Naive B cell (primary cell): ENCODE measurements around the gene SGSM2. TPM values are rescaled to one million over a fixed set of nuclear protein-coding genes. Genes with fewer than 3 reads are reported as not detected.
A peak's percentile ranks its signal among the peaks of the same experiment; 100 is the strongest.

Source experiments
- ATAC-seq, 2 donors: fragments of 150-1000 bp; cut with Tn5 transposase; 2 replicates each; pipeline ENCODE4 v1.10.0; 2021; ENCODE audit warnings: low read depth in 2 of 2, mild to moderate bottlenecking in 2 of 2, moderate library complexity in 2 of 2
- DNase-seq: peaks from one replicate; pipeline ENCODE4 v3.0.0; 2022
- H3K27ac Mint-ChIP-seq, 6 donors: one replicate each; pipeline ENCODE4 v1.8.0; 2020 to 2022; ENCODE audit warnings: mild to moderate bottlenecking in 6 of 6, mixed read lengths in 6 of 6, moderate library complexity in 5 of 6, inconsistent platforms in 2 of 6
- H3K27me3 Mint-ChIP-seq, 3 donors: one replicate each; pipeline ENCODE4 v1.8.0; 2021 to 2022; ENCODE audit warnings: mixed read lengths in 3 of 3, mild to moderate bottlenecking in 1 of 3
- H3K36me3 Mint-ChIP-seq, 2 donors: one replicate each; pipeline ENCODE4 v1.8.0; 2020 to 2022; ENCODE audit warnings: mixed read lengths in 2 of 2, inconsistent platforms in 1 of 2, mild to moderate bottlenecking in 1 of 2
- H3K4me1 Mint-ChIP-seq, 3 donors: one replicate each; pipeline ENCODE4 v1.8.0; 2020 to 2022; ENCODE audit warnings: mixed read lengths in 3 of 3, inconsistent platforms in 1 of 3, mild to moderate bottlenecking in 1 of 3, moderate library complexity in 1 of 3
- H3K4me3 Mint-ChIP-seq, 8 donors: one replicate each; pipeline ENCODE4 v1.8.0; 2020 to 2022; ENCODE audit warnings: mild to moderate bottlenecking in 8 of 8, mixed read lengths in 8 of 8, moderate library complexity in 8 of 8, inconsistent platforms in 2 of 8
- H3K9me3 Mint-ChIP-seq, 7 donors: one replicate each; pipeline ENCODE4 v1.8.0; 2020 to 2022; ENCODE audit warnings: mixed read lengths in 7 of 7, mild to moderate bottlenecking in 5 of 7, inconsistent platforms in 2 of 7, moderate library complexity in 1 of 7
- polyA plus RNA-seq, 6 donors: library from polyadenylated mRNA; unstranded; fragments of 300-500 nt; fragmentation: Illumina TruSeq; gene quantifications; one replicate each; pipeline ENCODE4 v1.2.3, GENCODE V29; 2021; ENCODE audit warnings: low read depth in 6 of 6

The SGSM2 gene, protein sequence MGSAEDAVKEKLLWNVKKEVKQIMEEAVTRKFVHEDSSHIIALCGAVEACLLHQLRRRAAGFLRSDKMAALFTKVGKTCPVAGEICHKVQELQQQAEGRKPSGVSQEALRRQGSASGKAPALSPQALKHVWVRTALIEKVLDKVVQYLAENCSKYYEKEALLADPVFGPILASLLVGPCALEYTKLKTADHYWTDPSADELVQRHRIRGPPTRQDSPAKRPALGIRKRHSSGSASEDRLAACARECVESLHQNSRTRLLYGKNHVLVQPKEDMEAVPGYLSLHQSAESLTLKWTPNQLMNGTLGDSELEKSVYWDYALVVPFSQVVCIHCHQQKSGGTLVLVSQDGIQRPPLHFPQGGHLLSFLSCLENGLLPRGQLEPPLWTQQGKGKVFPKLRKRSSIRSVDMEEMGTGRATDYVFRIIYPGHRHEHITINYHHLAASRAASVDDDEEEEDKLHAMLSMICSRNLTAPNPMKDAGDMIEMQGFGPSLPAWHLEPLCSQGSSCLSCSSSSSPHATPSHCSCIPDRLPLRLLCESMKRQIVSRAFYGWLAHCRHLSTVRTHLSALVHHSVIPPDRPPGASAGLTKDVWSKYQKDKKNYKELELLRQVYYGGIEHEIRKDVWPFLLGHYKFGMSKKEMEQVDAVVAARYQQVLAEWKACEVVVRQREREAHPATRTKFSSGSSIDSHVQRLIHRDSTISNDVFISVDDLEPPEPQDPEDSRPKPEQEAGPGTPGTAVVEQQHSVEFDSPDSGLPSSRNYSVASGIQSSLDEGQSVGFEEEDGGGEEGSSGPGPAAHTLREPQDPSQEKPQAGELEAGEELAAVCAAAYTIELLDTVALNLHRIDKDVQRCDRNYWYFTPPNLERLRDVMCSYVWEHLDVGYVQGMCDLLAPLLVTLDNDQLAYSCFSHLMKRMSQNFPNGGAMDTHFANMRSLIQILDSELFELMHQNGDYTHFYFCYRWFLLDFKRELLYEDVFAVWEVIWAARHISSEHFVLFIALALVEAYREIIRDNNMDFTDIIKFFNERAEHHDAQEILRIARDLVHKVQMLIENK
- polyA plus RNA-seq: 10 to 100 TPM in 1 of 6 donors, 1 to 10 TPM in 5; 2.8 to 14.3 (median 4.4) TPM

DNA sequence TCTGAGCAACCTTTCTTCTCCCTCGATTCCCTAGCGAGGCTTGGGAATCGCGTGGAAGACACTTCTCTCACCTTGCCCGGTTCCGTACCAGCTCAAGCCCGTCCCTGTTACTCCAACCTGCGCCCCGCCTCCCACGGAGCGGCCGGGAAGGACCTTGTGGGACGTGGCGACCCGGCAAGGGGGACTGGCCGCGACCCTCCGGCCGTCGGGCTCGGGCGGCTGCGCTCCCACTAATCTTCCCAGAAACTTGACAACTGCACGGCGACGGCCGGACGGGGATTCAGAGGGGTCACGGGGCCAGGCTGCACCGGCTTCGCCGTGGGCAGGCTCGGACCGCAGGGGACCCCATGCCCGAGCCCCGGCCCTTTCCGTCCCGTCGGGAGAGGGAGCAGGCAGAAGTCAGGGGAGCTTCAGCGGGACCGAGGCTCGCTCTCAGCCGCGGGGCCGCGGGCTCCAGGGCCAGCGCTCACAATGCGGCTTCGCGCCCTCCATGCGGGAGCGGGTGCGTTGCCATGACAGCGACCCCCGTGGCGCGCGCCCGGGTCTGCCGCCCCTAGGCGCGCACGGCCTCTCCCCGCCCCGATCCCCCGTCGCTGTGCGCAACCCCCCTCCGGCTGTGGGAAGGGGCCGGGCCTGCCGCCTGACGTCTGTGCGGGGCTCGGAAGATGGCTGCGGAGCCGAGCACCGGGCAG lies at the start of gene SGSM2:
TSS of gene SGSM2 (plus strand) at position 650 of the 692 bp plus-strand sequence. CDS start 188 bp downstream, outside the sequence.
- Mint-ChIP-seq H3K9me3 (no peaks in the 10 kb centered on the region), H3K4me1 (peaks cover 22 to 28% (median 23%) of the 10 kb centered on the region in 3 donors), H3K27me3 (no peaks in the 10 kb centered on the region), H3K36me3 (peaks cover 0 to 8% of the 10 kb centered on the region in 2 donors), H3K4me3 (peak within 1 kb of the TSS; percentile 91 to 99 (median 98)), H3K27ac (peak within 1 kb of the TSS; percentile 26 to 97 (median 94))
- DNase-seq: peak; percentile 64
- ATAC-seq: peak; percentile 62 to 67

DNA sequence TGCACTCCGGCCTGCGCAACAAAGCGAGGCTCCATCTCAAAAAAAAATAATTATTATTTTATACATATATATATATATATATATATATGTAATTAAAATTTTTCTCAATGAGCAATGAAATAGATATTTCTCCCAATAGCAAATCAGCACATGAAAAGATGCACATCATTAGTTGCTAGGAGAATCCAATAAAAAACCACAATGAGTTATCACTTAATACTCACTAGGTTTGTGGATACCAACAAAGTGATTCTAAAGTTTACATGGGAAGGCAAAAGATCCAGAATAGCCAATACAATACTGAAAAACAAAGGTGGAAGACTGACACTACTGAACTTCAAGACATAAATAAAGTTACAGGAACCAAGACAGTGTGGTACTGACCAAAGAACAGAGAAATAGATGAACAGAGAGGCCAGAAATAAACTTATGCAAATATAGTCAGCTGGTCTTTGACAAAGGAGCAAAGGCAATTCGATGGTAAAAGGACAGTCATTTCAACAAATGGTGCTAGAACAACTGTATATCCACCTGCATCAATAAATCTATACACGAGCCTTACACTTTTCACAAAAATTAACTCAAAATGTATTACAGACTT lies 47.3 kb upstream of the SGSM2 start:
- DNase-seq (no peak), ATAC-seq (peak in 1 of 2 donors; percentile 27)
- peak overlapping the region in 2 of 6 donors; percentile 17 to 60 for H3K27ac Mint-ChIP-seq
- peaks cover 8 to 17% (median 11%) of the 10 kb centered on the region in 3 donors for H3K4me1 Mint-ChIP-seq
- no peak overlapping the region for H3K4me3 Mint-ChIP-seq
- peaks cover 36 to 39% of the 10 kb centered on the region in 2 donors for H3K36me3 Mint-ChIP-seq
- no peaks in the 10 kb centered on the region for H3K27me3 Mint-ChIP-seq
- H3K9me3 Mint-ChIP-seq: peaks cover 0 to 2% (median 0%) of the 10 kb centered on the region in 7 donors

DNA sequence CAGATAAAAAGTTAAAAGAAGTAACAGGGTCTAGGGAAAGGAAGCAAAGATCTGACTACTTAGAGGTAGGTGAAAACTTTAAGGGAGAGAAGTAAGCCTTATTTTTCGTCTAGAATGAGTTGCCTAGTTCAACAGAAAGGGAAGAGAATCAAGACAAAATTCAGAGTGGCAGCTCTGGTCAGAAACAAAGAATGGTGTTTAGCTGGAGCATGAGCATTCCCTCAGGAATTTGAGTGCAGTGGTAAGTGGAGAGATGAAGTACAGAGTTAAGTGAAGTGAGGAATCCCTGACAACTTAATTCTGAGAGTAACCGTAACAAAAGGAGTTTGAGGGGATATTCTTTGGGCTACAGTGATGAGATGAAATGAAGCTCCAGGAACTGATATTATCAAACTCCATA lies 45.2 kb upstream of the SGSM2 start:
- Mint-ChIP-seq H3K36me3 (peaks cover 45 to 48% of the 10 kb centered on the region in 2 donors), H3K4me1 (peaks cover 13 to 29% (median 24%) of the 10 kb centered on the region in 3 donors), H3K27me3 (no peaks in the 10 kb centered on the region), H3K4me3 (no peak overlapping the region), H3K27ac (peak overlapping the region in 2 of 6 donors; percentile 6 to 29), H3K9me3 (peaks cover 0 to 2% (median 0%) of the 10 kb centered on the region in 7 donors)
- DNase-seq (no peak), ATAC-seq (no peak)

DNA sequence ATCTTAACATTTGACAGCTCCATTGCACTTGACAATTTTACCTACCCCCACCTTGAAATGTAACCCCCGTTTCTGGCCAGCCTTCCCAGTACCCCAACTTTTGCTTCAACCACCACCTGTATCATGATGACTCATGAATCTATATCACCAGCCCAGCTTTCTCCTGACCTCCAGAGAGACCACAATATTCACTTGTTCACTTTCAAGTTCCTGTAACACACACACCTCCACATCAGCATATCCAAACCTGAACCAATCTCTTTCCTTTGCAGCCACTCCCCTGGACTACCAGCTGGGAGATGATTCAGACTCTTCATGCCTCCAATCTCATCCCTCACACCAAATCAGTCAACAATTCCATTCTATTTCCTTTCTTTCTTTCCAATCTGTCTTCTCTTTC lies 41.7 kb upstream of the SGSM2 start:
- no peaks in the 10 kb centered on the region for H3K27me3 Mint-ChIP-seq
- no peak overlapping the region for H3K27ac Mint-ChIP-seq
- H3K9me3 Mint-ChIP-seq: peaks cover 0 to 2% (median 0%) of the 10 kb centered on the region in 7 donors
- DNase-seq: no peak
- no peak overlapping the region for H3K4me3 Mint-ChIP-seq
- peaks cover 35 to 48% of the 10 kb centered on the region in 2 donors for H3K36me3 Mint-ChIP-seq
- peaks cover 6 to 29% (median 23%) of the 10 kb centered on the region in 3 donors for H3K4me1 Mint-ChIP-seq
- ATAC-seq: no peak

DNA sequence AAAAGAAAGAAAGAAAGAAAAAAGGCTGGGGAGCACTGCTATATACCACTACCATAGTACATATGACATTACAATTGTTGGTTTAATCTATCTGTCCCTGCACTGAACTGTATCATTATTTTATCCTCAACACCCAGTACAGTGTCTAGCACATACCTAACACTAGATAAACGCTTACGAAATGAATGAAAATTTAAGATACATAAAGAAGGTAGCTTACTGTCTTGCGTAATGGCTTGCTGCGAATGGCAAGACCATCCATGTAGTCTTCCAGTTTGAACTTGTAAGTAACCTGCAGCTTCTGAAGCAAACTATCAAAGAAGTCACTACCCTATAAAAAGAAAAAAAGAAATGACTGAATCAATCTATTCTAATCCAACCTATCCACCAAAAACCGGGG lies 40.3 kb upstream of the SGSM2 start:
- H3K27me3 Mint-ChIP-seq: no peaks in the 10 kb centered on the region
- H3K36me3 Mint-ChIP-seq: peaks cover 24 to 33% of the 10 kb centered on the region in 2 donors
- H3K27ac Mint-ChIP-seq: no peak overlapping the region
- H3K9me3 Mint-ChIP-seq: no peaks in the 10 kb centered on the region
- H3K4me1 Mint-ChIP-seq: peaks cover 13 to 37% (median 20%) of the 10 kb centered on the region in 3 donors
- DNase-seq (no peak), ATAC-seq (no peak)
- H3K4me3 Mint-ChIP-seq: peak overlapping the region in 1 of 8 donors; percentile 8

DNA sequence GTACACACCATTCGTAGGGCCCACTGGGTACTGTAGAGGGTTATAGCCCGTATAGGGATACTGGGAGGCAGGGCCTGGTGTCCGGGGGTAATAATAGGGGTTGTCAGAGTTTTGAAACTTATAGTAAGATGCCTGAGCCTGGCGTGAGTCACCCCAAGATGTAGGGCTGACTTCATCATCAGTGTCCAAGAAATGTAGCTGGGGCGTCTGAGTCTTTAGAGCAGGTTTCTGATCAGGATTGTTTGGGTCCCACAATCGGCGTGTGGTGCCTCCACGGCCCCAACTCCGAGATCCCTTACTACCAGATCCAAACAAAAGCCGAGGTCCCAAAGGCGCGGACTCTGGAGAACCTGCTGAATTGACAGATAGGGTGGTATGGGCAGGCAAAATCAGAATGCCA lies 38.2 kb upstream of the SGSM2 start:
- no peak overlapping the region for H3K4me3 Mint-ChIP-seq
- no peaks in the 10 kb centered on the region for H3K27me3 Mint-ChIP-seq
- DNase-seq (no peak), ATAC-seq (no peak)
- H3K36me3 Mint-ChIP-seq: peaks cover 16 to 29% of the 10 kb centered on the region in 2 donors
- H3K4me1 Mint-ChIP-seq: peaks cover 21 to 33% (median 24%) of the 10 kb centered on the region in 3 donors
- H3K27ac Mint-ChIP-seq: no peak overlapping the region
- no peaks in the 10 kb centered on the region for H3K9me3 Mint-ChIP-seq

DNA sequence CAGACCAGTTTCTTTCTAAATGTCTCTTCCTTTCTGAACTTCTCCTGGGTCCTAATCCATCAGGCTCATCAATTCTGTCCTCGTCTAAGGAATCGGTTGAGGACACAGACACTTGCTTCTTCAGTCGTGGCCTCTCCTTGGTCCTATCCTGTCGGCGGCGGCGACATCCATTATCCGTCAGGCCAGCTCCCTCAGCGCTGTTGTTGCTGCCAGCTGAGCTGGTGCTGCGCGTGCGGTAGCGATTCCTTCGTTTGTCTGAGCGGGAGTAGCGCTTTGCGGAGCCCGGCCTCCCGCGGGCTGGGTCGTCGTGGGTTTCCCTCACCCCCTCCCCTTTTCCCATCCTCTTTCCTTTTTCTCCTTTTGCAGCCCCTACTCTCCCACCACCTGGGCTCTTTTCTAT lies 37.5 kb upstream of the SGSM2 start:
- DNase-seq (no peak), ATAC-seq (no peak)
- H3K9me3 Mint-ChIP-seq: no peaks in the 10 kb centered on the region
- no peak overlapping the region for H3K27ac Mint-ChIP-seq
- H3K4me1 Mint-ChIP-seq: peaks cover 23 to 27% (median 25%) of the 10 kb centered on the region in 3 donors
- peak overlapping the region in 1 of 8 donors; percentile 92 for H3K4me3 Mint-ChIP-seq
- H3K27me3 Mint-ChIP-seq: no peaks in the 10 kb centered on the region
- H3K36me3 Mint-ChIP-seq: peaks cover 11 to 29% of the 10 kb centered on the region in 2 donors

DNA sequence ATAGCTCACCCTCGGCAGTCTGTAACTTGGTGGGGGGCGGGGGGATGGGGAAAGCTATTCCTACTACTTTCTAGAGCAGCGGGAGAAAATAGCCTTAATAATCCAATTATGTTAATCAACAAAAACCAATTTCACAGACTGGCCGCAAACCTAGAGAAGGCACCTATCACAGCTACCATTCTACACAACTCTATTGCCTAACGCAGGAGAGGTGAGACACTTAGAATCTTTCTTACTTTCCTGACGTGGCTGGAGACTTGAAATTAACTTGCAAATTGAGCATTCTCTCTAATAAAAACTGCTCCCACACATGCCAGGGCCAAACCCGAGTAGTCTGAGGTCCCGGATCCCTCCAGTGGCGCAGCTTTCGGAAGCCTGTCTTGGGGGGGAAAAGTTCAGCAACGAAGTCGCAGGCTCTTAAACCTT lies 34.5 kb upstream of the SGSM2 start:
- peak; percentile 1 for ATAC-seq
- peaks cover 5 to 10% of the 10 kb centered on the region in 2 donors for H3K36me3 Mint-ChIP-seq
- peaks cover 22 to 30% (median 24%) of the 10 kb centered on the region in 3 donors for H3K4me1 Mint-ChIP-seq
- peak overlapping the region; percentile 28 to 93 (median 87) for H3K27ac Mint-ChIP-seq
- H3K27me3 Mint-ChIP-seq: no peaks in the 10 kb centered on the region
- peak overlapping the region; percentile 82 to 94 (median 92) for H3K4me3 Mint-ChIP-seq
- no peaks in the 10 kb centered on the region for H3K9me3 Mint-ChIP-seq
- DNase-seq: no peak

DNA sequence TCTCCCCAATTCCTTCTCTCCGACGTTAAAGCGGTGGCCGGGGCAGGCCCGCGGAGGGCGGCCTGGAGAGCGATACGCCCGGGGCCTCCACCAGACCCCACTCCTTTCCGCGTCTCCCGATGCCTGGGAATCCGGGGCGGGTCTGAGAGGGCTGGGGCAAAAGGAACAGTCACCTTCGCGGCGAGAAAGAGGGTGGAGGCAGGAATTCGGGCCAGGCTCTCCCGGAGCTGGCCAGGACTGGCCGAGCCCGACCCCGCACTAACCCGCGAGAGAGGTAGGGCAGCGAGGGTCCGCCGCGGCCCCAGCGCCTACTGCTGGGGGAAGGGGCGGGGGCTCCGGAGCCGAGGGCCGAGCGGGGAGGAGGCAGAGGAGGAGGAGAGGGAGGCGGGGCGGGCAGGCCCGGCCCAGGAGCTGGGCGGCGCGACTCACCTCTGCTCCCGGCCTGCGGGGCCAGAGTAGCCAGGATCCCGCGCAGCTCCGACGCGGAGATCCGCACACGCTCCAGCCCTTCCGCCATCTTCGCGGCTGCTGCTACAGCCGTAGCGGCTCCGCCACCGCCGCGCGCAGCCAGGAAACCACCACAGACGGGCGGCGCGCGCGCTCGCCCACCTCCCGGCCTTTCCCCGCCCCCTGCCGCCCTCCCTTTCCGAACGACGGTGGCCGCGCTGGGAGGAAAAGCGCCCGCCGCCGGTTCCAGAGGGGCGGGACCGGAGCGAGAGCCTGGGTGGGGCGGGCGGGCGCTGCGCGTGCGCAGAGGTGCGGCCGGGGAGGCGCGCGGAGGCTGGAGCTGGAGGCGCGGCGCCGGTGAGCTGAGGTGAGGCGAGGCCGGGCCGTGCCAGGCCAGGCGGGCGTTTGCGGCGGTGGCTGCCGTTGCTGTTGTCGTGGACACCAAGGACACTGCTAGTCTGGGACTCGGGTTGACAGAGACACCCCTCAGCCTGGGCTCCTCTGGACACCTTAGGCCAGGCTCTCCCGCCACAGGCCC lies 33.8 kb upstream of the SGSM2 start, which contains the start of the genes SMG6 and SRR:
TSS of gene SMG6 (minus strand) at position 582 of the 985 bp plus-strand sequence. CDS start at position 517, 65 bp downstream.
TSS of gene SRR (plus strand) at position 747 of the 985 bp plus-strand sequence. CDS start 11,611 bp downstream, outside the sequence.
- Mint-ChIP-seq H3K4me3 (peak within 1 kb of the TSS; percentile 82 to 94 (median 92)), H3K27me3 (no peaks in the 10 kb centered on the region), H3K36me3 (peaks cover 5 to 10% of the 10 kb centered on the region in 2 donors), H3K4me1 (peaks cover 22 to 30% (median 24%) of the 10 kb centered on the region in 3 donors), H3K27ac (peak within 1 kb of the TSS; percentile 28 to 93 (median 87)), H3K9me3 (no peaks in the 10 kb centered on the region)
- ATAC-seq: peak; percentile 84 to 88
- peak; percentile 88 for DNase-seq

DNA sequence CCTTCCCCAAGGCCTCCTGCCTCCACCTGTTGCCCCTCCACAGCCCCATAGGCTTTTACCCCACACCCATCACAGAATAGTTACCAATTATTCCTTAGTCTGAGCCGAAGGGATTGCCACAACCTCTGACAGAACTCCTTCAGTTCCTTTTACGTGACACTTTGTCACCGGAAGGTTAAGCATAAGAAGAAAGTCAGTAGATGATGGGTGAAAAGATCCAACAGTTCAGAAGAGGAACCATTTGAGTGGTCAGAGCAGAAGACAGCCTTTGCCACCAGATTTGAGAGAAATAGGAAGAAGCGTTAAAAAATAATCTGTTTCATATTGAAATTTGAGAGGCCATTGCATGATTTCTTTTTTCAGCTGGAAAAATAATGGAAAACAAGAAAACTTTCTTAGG lies 32.4 kb upstream of the SGSM2 start:
- DNase-seq: no peak
- Mint-ChIP-seq H3K4me1 (peaks cover 21 to 30% (median 27%) of the 10 kb centered on the region in 3 donors), H3K27ac (peak overlapping the region in 2 of 6 donors; percentile 10 to 32), H3K9me3 (no peaks in the 10 kb centered on the region), H3K27me3 (no peaks in the 10 kb centered on the region), H3K4me3 (peak overlapping the region; percentile 63 to 92 (median 78)), H3K36me3 (peaks cover 0 to 6% of the 10 kb centered on the region in 2 donors)
- no peak for ATAC-seq
